HepG2 (cell line): ENCODE data around the gene OGFOD3. TPM values are rescaled to one million over a fixed set of nuclear protein-coding genes. Genes with fewer than 3 reads are reported as not detected.

Source experiments
- HOXA7 ChIP-seq: sonication (generic); formaldehyde crosslinking; IDR thresholded peaks from 2 replicates; pipeline ENCODE4 v1.8.1; 2022; ENCODE audit warnings: mild to moderate bottlenecking, missing genetic modification reagents, moderate library complexity
- IKZF1 ChIP-seq: fragments of 450-650 bp; IDR thresholded peaks from 2 replicates; pipeline ENCODE4 v1.7.1; 2016
- IRF2 ChIP-seq: IDR thresholded peaks from 2 replicates; pipeline ENCODE4 v1.6.1; 2018; ENCODE audit warnings: missing genetic modification reagents, missing compliant biosample characterization
- NONO ChIP-seq, 2 experiments: fragments of 450-650 bp in 1 of 2; sonication (generic) in 1 of 2; formaldehyde crosslinking in 1 of 2; IDR thresholded peaks in 1 of 2; conservative IDR thresholded peaks in 1 of 2; 2 replicates each; pipeline versions ENCODE4 v1.6.1 to v1.8.0; 2017 to 2022; ENCODE audit warnings: mild to moderate bottlenecking in 1 of 2, missing genetic modification reagents in 1 of 2, moderate library complexity in 1 of 2
- PLSCR1 ChIP-seq: sonication (generic); formaldehyde crosslinking; IDR thresholded peaks from 2 replicates; pipeline ENCODE4 v1.5.0; 2020; ENCODE audit warnings: missing genetic modification reagents, mild to moderate bottlenecking, borderline replicate concordance
- RCOR2 ChIP-seq: IDR thresholded peaks from 2 replicates; pipeline ENCODE4 v1.6.1; 2016; ENCODE audit warnings: missing biosample characterization, missing genetic modification reagents
- ZNF574 ChIP-seq: sonication (generic); formaldehyde crosslinking; IDR thresholded peaks from 2 replicates; pipeline ENCODE4 v1.4.0; 2020; ENCODE audit warnings: missing genetic modification reagents
- ZSCAN21 ChIP-seq: sonication (generic); formaldehyde crosslinking; IDR thresholded peaks from 2 replicates; pipeline ENCODE4 v1.8.0; 2022; ENCODE audit warnings: mild to moderate bottlenecking, missing genetic modification reagents, moderate library complexity, borderline replicate concordance
- polyA plus RNA-seq, 8 experiments: library from polyadenylated mRNA; depleted of rRNA in 3 of 8; stranded (reverse) in 7 of 8; unstranded in 1 of 8; fragments of >200 nt; fragmentation: Illumina TruSeq in 4 of 8; extraction: Trizol in 4 of 8; gene quantifications; 2 replicates each; pipeline versions ENCODE4 v1.2.1 to v1.2.3, GENCODE V29; 2011 to 2016; ENCODE audit warnings: low read depth in 4 of 8, missing spikeins in 1 of 8, mixed read lengths in 1 of 8; ENCODE audit not compliant: insufficient read depth in 1 of 8
- total RNA-seq, 5 experiments: library from RNA; depleted of rRNA; stranded (reverse); fragments of >200 nt; fragmentation: Illumina TruSeq; extraction: Trizol; gene quantifications; 2 replicates each; pipeline ENCODE4 v1.2.3, GENCODE V29; 2016; ENCODE audit warnings: low read depth in 1 of 5
- TF ChIP-seq, protein P1 (sequence below): IDR thresholded peaks from 2 replicates; pipeline ENCODE4 v1.6.1; 2016; ENCODE audit warnings: low read depth, missing genetic modification reagents, missing compliant biosample characterization
- TF ChIP-seq, protein P2 (sequence below): sonication (generic); formaldehyde crosslinking; IDR thresholded peaks from 2 replicates; pipeline ENCODE4 v1.4.0; 2020; ENCODE audit warnings: missing genetic modification reagents

OGFOD3 gene
- total and polyA plus RNA-seq, 2 of the 13 experiments (the other 11 are each of a cell fraction or from before 2014, with no cell fraction given) = 40.0 to 42.1 TPM

DNA sequence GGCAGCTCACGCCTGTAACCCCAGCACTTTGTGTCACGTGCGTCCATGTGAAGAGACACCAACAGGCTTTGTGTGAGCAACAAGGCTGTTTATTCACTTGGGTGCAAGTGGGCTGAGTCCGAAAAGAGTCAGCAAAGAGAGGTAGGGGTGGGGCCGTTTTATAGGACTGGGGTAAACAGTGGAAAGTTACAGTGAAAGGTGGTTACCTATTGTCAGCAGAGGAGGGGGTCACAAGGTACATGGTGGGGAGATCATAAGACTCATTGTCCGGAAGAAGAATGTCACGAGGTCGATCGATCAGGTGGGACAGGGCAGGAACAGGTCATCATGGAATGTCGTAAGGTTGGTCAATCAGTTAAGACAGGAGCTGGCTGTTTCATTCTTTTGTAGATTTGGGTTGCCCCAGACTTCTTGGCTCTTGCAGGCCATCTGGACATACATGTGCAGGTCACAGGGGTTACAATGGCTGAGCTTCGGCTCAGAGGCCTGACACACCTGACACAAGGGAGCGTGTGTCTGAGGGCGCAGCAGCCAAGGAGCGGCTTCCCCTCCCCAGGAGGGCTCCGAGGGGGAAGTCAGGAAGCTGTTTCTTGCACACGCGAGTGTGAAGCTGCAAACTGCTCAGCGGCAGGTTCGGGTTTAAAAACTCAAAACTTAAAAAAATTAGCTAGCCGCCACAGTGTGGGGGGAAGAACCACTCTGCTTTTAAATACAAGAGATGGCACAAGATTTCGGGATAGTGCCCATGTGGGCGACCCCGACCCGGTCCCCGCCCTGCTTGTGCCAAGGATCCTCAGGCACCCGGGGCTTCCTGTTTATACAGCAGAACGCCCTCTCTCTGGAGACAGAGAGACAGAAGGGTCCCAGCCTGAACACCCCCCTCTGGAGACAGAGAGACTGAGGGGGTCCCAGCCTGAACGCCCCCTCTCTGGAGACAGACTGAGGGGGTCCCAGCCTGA, 71.8 kb downstream of the OGFOD3 start (continued):
- TF ChIP-seq, protein P1, sequence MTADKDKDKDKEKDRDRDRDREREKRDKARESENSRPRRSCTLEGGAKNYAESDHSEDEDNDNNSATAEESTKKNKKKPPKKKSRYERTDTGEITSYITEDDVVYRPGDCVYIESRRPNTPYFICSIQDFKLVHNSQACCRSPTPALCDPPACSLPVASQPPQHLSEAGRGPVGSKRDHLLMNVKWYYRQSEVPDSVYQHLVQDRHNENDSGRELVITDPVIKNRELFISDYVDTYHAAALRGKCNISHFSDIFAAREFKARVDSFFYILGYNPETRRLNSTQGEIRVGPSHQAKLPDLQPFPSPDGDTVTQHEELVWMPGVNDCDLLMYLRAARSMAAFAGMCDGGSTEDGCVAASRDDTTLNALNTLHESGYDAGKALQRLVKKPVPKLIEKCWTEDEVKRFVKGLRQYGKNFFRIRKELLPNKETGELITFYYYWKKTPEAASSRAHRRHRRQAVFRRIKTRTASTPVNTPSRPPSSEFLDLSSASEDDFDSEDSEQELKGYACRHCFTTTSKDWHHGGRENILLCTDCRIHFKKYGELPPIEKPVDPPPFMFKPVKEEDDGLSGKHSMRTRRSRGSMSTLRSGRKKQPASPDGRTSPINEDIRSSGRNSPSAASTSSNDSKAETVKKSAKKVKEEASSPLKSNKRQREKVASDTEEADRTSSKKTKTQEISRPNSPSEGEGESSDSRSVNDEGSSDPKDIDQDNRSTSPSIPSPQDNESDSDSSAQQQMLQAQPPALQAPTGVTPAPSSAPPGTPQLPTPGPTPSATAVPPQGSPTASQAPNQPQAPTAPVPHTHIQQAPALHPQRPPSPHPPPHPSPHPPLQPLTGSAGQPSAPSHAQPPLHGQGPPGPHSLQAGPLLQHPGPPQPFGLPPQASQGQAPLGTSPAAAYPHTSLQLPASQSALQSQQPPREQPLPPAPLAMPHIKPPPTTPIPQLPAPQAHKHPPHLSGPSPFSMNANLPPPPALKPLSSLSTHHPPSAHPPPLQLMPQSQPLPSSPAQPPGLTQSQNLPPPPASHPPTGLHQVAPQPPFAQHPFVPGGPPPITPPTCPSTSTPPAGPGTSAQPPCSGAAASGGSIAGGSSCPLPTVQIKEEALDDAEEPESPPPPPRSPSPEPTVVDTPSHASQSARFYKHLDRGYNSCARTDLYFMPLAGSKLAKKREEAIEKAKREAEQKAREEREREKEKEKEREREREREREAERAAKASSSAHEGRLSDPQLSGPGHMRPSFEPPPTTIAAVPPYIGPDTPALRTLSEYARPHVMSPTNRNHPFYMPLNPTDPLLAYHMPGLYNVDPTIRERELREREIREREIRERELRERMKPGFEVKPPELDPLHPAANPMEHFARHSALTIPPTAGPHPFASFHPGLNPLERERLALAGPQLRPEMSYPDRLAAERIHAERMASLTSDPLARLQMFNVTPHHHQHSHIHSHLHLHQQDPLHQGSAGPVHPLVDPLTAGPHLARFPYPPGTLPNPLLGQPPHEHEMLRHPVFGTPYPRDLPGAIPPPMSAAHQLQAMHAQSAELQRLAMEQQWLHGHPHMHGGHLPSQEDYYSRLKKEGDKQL = peak; percentile 89
- no peak for TF ChIP-seq NONO (IDR thresholded peaks at IDR 0.05)
- TF ChIP-seq NONO (CRISPR knock-in tag; conservative IDR thresholded peaks at IDR 0.05) = peak; percentile 98
- TF ChIP-seq ZSCAN21 (CRISPR knock-in tag) = peak; percentile 70; the same call in 1 of the 2 replicates
- peak; percentile 88 for TF ChIP-seq ZNF574
- TF ChIP-seq, protein P2, sequence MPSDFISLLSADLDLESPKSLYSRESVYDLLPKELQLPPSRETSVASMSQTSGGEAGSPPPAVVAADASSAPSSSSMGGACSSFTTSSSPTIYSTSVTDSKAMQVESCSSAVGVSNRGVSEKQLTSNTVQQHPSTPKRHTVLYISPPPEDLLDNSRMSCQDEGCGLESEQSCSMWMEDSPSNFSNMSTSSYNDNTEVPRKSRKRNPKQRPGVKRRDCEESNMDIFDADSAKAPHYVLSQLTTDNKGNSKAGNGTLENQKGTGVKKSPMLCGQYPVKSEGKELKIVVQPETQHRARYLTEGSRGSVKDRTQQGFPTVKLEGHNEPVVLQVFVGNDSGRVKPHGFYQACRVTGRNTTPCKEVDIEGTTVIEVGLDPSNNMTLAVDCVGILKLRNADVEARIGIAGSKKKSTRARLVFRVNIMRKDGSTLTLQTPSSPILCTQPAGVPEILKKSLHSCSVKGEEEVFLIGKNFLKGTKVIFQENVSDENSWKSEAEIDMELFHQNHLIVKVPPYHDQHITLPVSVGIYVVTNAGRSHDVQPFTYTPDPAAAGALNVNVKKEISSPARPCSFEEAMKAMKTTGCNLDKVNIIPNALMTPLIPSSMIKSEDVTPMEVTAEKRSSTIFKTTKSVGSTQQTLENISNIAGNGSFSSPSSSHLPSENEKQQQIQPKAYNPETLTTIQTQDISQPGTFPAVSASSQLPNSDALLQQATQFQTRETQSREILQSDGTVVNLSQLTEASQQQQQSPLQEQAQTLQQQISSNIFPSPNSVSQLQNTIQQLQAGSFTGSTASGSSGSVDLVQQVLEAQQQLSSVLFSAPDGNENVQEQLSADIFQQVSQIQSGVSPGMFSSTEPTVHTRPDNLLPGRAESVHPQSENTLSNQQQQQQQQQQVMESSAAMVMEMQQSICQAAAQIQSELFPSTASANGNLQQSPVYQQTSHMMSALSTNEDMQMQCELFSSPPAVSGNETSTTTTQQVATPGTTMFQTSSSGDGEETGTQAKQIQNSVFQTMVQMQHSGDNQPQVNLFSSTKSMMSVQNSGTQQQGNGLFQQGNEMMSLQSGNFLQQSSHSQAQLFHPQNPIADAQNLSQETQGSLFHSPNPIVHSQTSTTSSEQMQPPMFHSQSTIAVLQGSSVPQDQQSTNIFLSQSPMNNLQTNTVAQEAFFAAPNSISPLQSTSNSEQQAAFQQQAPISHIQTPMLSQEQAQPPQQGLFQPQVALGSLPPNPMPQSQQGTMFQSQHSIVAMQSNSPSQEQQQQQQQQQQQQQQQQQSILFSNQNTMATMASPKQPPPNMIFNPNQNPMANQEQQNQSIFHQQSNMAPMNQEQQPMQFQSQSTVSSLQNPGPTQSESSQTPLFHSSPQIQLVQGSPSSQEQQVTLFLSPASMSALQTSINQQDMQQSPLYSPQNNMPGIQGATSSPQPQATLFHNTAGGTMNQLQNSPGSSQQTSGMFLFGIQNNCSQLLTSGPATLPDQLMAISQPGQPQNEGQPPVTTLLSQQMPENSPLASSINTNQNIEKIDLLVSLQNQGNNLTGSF (CRISPR knock-in tag) = peak; percentile 98
- TF ChIP-seq IKZF1 = no peak
- TF ChIP-seq PLSCR1 (CRISPR knock-in tag) = no peak
- peak; percentile 82 for TF ChIP-seq RCOR2 (CRISPR knock-in tag)
- TF ChIP-seq HOXA7 (CRISPR knock-in tag) = no peak
- peak; percentile 99 for TF ChIP-seq IRF2
